GM18502 (cell line): Measurements from ENCODE around the gene TIGD4.

Experiments used
- ATAC-seq: cut with Tn5 transposase; IDR thresholded peaks from one replicate; pipeline ENCODE4 v1.9.1; 2021; ENCODE audit warnings: mild to moderate bottlenecking; ENCODE audit not compliant: unreplicated experiment, poor library complexity

The TIGD4 gene

DNA sequence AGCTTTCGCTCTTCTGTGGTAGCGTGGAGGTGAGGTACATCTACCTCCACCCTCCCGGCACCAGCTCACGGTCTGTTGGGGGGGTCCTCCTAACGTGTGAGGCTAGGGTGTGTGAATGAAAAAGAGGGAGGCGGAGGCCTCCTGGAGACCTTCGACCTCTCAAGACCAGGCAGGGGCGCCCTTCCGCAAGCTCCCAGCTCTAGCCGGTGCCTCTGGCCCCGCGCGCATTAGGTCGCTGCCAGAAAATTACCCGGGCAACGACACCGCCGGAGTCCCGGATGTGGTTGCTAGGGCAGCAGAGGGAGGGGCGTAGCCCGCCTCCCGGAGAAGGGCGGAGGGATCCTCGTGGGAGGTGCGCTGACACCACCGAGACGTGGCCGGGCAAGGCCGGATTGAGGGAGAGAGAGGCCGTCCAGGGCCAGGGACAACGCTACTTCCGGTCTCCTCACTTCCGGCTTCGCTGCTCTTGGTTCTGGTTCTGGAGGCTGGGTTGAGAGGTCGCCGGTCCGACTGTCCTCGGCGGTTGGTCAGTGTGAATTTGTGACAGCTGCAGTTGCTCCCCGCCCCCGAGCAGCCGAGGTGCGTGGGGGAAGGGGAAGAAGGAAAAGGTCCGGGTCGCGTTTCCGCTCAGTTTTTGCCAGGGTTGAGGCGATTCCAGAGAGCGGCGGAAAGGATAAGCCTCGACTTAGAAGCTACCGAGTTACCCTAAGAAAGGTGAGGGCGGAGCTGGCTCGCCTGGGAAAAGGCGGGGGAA lies at the start of gene TIGD4, which contains the start of gene ARFIP1:
Gene TIGD4 (minus strand): TSS at position 218 of the 754 bp plus-strand sequence. CDS start 8,726 bp downstream, outside the sequence.
Gene ARFIP1 (plus strand): TSS at position 442 of the 754 bp plus-strand sequence. CDS start 49,680 bp downstream, outside the sequence.
- peak; percentile 94 for ATAC-seq

GRCh38 chr4:152828122-152828521 lies 48.6 kb upstream of the TIGD4 start:
- no peak for ATAC-seq

DNA sequence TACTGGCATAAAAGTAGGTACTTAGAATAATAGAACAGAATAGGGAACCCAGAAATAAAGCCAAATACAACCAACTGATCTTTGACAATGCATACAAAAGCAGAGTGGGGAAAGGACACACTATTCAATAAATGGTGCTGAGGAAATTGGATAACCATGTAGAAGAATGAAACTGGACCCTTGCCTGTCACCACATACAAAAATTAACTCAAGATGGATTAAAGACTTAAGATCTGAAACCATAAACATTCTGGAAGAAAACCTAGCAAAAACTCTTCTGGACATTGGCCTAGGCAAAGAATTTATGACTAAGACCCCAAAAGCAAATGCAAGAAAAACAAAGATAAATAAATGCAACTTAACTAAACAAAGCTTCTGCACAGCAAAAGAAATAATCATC lies 45.8 kb upstream of the TIGD4 start:
- ATAC-seq: no peak

DNA sequence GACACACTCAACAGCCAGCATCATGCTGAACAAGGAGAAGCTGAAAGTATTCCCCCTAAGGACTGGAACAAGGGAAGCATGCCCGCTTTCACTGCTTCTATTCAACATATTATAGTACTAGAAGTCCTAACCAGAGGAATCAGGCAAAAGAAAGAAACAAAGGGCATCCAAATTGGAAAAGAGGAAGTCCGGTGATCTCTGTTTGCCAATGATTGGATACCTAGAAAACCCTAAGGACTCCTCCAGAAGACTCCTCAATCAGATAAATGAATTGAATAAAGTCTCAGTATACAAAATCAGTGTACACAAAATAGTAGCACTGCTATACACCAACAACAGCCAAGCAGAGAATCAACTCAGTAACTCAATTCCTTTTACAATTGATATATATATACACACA lies 45.0 kb upstream of the TIGD4 start:
- ATAC-seq: no peak

- no peak for ATAC-seq
These were observed 42.8 kb upstream of the TIGD4 start for GRCh38 chr4:152822323-152822722.

DNA sequence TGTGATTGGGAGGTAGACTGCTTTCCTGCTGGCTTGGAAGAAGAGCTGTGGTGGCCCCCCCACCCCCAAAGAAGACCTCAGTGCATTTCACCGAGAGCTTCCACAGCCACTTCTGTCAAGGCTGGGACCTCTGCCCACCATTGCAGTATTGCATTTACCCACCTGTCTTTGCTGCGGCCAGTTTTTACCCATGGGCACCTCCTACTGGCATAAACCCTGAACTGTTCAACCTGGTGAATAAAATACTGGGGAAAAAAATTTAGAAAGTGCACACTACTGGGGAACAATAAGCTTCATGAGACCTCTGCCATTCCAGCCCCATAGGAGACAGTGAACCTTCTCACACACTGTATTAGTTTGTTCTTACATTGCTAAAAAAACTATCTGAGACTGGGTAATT lies 40.5 kb upstream of the TIGD4 start:
- no peak for ATAC-seq

DNA sequence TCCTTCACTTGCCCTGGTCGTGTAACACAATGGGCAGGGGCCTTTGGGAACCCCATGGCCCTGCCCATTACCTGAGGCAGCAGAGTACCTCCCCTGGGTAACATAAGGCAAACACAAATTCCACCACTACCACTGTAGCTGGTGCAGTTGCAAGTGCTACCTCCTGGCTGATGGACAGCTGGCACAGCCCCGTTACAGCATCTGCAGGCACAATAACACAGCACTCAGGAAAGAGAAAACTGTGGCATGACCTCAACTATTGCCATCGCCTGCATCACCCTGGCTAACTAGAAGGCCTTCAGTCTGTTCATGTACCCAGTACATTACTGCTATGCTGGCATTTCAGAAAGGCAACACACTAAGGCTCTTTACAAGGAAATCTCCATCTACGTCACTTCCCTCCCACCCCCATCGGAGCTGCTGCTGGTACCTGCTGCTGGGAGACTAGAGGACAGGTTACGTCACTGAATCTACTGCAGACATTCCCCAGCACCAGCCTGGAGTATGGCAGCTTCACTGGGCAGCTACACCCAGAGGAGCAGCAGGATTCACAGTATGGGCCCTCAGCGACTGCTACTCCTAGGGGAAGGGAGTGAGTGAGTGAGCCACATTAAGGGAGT lies 39.6 kb upstream of the TIGD4 start:
- no peak for ATAC-seq

DNA sequence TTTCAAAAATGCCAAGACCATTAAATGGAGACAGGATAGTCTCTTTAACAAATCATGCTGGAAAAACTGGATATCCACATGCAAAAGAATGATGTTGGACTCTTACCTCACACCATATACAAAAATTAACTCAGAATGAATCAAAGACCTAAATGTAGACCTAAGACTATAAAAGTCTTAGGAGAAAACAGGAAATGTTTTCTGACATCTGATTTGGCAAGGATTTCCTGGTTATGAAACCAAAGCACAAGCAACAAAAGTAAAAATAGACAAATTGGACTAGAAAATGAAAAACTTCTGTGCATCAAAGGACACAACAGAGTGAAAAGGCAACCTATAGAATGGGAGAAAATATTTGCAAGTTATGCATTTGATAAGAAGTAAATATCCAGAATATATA lies 37.8 kb upstream of the TIGD4 start:
- no peak for ATAC-seq

DNA sequence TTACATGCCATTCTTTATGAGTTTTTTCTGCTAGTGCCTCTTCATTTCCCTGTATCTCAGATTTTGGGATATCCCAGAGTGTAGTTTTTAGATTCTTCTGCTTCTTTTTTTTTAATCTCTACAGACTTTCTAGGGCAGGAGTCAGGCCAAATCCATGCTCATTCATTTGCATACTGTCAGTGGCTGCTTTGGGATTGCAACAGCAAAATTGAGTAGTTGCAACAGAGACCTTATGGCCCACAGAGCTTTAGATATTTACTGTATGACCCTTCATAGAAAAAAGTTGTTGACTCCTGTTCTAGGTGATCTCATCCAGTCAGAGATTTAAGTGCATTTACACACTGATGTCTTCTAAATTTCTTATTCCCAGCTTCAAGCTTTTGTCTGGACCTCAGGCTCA lies 35.5 kb upstream of the TIGD4 start:
- ATAC-seq: no peak

DNA sequence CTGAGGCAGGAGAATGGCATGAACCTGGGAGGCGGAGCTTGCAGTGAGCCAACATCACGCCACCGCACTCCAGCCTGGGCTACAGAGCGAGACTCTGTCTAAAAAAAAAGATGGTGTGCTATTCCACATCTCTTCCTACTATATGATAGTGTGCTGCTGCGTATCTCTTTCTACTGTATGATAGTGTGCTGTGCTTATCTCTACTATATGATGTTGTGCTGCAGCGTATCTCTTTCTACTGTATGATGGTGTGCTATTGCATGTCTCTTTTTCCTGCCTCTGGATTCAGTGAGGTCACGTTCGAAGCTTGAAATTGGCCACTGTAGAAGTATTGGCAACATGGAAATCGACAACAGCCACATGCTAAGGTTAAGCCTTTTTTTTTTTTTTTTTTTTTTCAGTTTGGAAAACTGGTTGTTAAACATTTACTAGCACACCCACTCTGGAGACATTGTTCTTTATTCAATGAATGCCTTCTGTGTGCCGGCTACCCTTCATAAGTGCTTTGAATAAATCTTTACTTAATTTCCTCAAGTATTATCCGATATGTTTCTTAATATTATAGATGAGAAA lies 31.3 kb upstream of the TIGD4 start:
- ATAC-seq: no peak

GRCh38 chr4:152808670-152809069 lies 29.1 kb upstream of the TIGD4 start:
- ATAC-seq: no peak

- no peak for ATAC-seq
These were observed 27.8 kb upstream of the TIGD4 start for GRCh38 chr4:152807294-152807829.

DNA sequence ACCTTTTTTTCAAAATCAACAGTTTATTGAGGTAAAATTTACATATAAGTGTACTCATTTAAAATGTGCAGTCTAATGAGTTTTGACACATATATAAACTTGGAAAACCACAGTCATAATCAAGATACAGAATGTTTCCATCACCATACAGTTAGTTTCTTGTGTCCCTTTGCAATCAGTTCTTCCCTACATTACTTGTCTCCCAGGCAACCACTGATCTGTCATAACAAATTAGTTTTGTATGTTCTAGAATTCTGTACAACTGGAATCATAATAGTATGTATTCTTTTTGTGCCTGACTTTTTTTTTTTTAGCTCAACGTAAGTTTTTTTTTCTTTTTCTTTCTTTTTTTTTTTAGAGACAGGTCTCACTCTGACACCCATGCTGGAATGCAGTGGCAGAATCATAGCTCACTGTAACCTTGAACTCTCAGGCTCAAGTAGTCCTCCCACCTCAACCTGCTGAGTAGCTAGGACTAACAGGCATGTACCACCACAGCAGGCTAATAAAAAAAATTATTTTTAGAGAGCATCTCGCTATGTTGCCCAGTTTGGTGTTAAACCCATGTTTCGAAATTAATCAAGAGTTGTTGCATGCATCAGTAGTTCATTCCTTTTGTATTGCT lies 27.1 kb upstream of the TIGD4 start:
- ATAC-seq: no peak

DNA sequence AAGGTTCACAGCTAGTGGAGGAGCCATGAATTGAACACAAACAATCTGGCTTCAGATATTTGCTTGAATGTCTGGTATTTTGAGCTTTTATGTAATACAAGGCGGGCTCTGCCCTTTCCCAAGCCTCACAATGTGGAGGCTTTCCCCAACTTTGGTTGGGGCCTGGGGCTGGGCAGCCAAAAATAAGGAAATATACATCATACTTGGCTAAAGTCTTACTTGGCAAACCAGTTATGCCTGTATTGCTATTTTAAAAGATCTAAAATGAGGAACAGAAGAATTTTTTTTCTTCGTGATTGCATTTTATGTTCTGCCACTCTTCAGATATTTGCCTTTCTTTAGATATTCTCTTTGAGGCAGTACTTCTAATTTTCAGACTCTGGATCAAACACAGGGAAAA lies 26.3 kb upstream of the TIGD4 start:
- ATAC-seq: no peak

DNA sequence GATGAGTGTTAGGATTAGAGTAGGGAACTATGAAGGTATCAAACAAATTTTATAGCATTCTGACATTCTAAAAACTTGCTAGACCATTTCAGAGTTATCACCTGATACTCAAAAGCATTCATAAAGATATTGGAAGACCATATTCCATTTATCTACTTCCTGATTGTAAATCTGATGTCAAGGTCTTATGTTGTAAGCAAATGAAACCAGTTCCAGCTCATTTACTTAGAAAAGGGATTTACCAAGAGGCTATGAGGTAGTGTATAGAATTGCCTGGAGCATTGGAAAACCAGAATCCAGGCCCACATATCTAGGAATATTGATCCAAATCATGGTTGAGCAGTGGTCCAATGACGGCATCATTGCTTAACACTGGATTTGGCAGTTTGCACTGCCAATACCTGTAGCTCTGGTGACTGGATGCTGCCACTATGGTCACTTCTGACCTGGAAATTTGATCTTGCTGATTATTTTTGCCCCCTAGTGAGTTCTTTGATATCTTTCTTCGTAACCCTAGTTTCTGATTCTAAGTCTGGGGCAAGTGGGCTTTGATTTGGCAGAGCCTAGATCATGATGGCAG lies 25.6 kb upstream of the TIGD4 start:
- no peak for ATAC-seq

DNA sequence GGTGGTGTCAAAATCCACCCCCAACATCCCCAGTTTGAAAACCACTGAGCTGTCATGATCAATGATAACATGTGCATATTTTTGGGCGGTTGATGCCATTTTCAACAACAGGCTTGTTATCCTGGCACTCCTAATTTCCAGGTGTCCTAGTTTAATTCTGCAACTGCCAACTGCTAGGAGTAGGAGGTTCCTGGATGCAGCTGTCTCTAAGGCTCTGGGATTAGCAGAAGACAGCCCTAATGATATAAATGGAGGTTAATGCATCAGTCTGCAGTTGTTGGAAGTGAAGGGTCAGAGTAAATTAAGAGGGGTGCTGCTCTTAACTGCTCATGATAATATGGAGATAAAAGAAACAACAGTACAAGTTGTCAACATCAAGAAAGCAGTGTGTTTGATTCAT lies 24.0 kb upstream of the TIGD4 start:
- ATAC-seq: no peak

DNA sequence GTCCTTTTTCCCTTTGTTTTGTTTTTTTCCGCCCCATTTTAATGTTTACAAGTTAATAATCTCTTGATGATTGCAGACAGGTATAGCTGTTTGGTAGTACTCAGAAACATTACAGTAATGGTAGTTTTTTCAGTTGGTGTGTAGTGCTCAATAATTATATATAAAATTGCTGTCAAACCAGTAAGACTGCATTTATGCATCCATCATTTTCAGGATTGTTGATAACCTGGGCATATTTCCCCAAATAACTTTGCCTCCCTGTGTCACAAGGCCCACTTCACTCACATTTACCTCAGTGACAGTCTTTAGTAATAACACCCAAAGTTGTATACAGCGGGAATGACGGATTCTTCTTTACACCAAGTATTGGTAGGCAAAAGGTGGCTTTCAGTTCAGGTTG lies 16.4 kb upstream of the TIGD4 start:
- ATAC-seq: no peak

GRCh38 chr4:152786627-152787026 lies 7.1 kb upstream of the TIGD4 start:
- no peak for ATAC-seq

DNA sequence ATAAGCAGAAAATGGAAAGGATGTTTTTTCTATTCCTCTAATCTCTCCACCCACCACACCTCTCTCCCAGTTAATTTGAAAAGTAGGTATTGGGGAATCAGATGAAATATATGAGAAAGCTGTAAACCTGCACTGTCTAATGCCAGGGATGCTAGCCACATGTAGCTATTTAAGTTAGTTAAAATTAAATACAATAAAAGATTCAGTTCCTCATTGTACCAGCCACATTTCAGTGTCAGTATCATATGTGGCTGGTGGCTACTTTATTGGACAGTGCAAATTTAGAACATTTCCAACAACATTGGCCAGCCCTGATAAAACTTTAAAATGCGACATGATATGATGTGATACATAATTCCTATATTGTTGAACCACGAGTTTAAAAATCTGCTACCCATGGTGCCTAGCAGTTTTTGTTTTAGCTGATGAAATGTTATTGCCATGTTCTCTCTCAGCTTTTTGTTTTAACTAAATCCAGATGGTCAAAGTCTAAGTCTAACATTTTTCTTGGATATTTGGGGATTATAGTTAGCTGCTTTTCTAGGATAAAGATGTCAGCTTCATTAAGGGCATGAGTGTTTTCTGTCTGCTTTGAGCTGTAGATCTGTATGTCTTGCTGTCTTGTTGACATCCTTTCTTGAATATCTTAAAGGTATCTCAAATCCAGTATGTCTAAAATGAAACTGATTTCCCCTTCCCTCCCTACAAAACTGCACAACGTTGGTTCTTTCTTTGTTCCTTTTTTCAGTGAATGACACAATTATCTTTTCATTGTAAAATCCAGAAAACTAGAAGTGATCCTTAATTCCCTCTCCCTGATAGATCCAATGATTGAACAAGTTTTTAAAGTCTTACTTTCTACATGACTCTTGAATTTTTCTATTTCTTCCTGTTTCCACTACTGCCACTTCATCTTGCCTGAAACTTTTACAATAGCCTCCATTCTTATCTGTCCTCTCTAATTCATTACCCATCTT lies 6.4 kb upstream of the TIGD4 start:
- ATAC-seq: peak; percentile 41
